Duodenal mucosa (tissue), 2 donors: ENCODE measurements around the gene NOTCH2.

Experiments
- H3K27ac ChIP-seq: one replicate; pipeline ENCODE4 v1.7.0; 2013; ENCODE audit warnings: low read depth, low read length
- H3K27me3 ChIP-seq, 2 donors: one replicate each; pipeline ENCODE4 v1.7.0; 2013; ENCODE audit warnings: low read length in 2 of 2, control low read depth in 1 of 2; ENCODE audit not compliant: insufficient read depth in 2 of 2, control insufficient read depth in 1 of 2
- H3K36me3 ChIP-seq, 2 donors: one replicate each; pipeline ENCODE4 v1.7.0; 2013; ENCODE audit warnings: low read length in 2 of 2, control low read depth in 1 of 2; ENCODE audit not compliant: insufficient read depth in 2 of 2, control insufficient read depth in 1 of 2
- H3K4me1 ChIP-seq, 2 donors: one replicate each; pipeline ENCODE4 v1.7.0; 2013; ENCODE audit warnings: low read length in 2 of 2, control low read depth in 1 of 2; ENCODE audit not compliant: insufficient read depth in 2 of 2, control insufficient read depth in 1 of 2
- H3K4me3 ChIP-seq, 2 donors: one replicate each; pipeline ENCODE4 v1.7.0; 2013; ENCODE audit warnings: low read length in 2 of 2, low read depth in 1 of 2
- H3K9ac ChIP-seq, 2 donors: one replicate each; pipeline ENCODE4 v1.7.0; 2013; ENCODE audit warnings: low read length in 2 of 2, low read depth in 1 of 2
- H3K9me3 ChIP-seq, 2 donors: one replicate each; pipeline ENCODE4 v1.7.0; 2013; ENCODE audit warnings: low read length in 2 of 2, control low read depth in 1 of 2; ENCODE audit not compliant: control insufficient read depth in 1 of 2

Gene NOTCH2

DNA sequence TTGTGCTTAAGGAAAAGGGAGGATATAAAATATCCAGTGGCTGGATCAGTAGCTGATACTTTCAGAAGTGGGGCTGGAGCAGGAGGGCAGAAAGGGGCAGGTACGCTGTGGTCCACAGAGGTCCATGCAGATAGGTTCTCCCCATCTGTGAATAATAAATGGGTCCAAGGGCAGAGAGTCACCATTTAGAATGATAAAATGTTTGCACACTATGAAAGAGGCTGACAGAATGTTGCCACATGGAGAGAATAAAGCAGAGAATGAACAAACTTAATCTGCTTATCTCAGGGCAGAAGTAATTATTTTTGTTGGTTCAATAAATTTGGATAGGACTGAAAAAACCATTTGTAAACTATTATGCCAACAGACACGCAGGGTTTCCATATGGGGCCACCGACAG lies 156.5 kb downstream of the NOTCH2 start:
- no peaks in the 10 kb centered on the region for H3K9me3 ChIP-seq
- no peak overlapping the region for H3K4me3 ChIP-seq
- no peak overlapping the region for H3K9ac ChIP-seq
- no peaks in the 10 kb centered on the region for H3K4me1 ChIP-seq
- H3K27me3 ChIP-seq = no peaks in the 10 kb centered on the region
- peaks cover 30 to 31% of the 10 kb centered on the region in 2 donors for H3K36me3 ChIP-seq
- H3K27ac ChIP-seq = no peak overlapping the region

DNA sequence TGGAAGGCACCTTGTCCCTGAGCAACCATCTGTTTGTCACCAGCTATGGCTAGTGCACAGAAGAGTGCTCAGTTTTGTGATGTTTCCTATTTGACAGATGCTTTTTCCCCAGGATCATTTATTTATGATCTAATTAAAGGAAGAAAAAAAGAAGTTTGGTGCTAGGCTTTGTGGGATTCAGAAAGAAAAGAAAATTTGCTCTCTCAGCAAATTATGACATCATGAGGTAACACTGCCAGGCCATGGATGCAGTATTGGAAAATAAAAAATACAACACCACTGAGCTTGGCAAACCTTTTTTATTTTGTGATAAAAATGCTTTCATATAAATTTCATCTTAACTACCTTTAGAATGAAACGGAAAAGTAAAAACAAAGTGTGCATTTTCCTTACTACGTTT lies 157.7 kb downstream of the NOTCH2 start:
- Histone ChIP-seq H3K4me1 (peaks cover 0 to 4% of the 10 kb centered on the region in 2 donors), H3K9me3 (no peaks in the 10 kb centered on the region), H3K27me3 (no peaks in the 10 kb centered on the region), H3K9ac (no peak overlapping the region), H3K36me3 (peaks cover 22 to 25% of the 10 kb centered on the region in 2 donors), H3K4me3 (no peak overlapping the region), H3K27ac (no peak overlapping the region)

DNA sequence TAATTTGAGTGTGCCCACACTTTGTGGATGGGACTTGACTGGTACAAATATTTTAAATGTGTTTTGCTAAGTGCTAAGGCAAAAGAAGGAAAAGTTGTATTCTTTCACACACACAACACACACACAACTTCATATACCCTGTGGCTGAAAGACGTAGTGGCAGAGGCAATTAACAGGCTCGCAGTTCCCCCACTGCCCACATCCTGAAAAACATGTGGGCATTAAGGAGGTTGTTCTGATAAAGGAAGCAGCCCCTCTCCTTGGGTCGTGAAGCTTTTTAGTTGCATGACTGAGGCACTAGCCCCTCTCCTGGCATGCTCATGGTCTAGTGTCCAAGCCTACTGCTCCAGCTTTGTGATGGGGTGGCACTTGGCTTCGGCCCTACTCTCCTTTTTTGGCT lies 158.8 kb downstream of the NOTCH2 start:
- Histone ChIP-seq H3K36me3 (peaks cover 13 to 14% of the 10 kb centered on the region in 2 donors), H3K4me3 (no peak overlapping the region), H3K27ac (no peak overlapping the region), H3K27me3 (no peaks in the 10 kb centered on the region), H3K4me1 (peaks cover 0 to 4% of the 10 kb centered on the region in 2 donors), H3K9ac (no peak overlapping the region), H3K9me3 (no peaks in the 10 kb centered on the region)

DNA sequence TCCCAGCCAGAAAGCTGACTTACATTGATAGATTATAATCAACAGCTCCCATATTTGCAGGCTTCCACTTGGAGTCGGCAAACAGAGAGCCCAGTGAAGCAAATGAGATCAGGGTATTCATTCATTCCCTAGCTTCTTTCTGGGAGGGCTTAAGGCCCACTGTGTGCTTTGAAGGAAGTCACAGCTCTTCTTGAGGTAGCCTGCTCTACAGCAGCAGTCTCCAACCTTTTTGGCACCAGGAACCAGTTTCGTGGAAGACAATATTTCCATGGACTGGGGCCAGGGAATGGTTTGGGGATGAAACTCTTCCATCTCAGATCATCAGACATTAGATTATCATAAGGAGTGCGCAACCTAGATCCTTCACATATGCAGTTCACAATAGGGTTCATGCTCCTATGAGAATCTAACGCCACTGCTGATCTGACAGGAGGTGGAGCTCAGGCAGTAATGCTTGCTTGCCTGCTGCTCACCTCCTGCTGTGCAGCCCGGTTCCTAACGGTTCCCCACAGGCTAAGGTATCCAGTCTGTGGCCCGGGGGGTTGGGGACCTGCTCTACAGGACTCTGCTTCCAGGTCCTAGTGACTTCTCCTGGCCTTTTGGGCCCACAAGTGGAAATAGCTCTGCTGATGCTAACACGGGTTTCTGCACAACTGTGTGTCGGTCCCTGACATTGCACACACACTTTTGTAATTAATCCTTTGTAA lies 159.4 kb downstream of the NOTCH2 start:
- H3K36me3 ChIP-seq = peaks cover 7 to 10% of the 10 kb centered on the region in 2 donors

DNA sequence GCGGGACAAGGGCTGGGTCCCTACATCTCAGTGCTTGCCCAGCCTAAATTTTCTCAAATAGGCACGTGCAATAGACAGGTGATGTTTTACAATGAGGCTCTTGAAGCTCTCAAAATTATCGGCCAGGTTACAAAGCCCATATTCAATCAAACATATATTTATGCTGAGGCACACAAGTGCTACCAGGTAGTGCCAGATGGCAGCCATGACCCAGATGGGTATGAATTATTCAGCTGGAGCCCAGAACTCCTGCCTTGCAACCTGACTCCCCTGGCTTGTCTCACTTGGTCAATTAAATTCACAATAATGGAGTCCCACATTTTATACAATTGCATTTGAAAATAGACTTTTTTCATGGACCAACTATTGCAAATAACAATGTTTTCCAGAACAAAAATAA lies 160.8 kb downstream of the NOTCH2 start:
- Histone ChIP-seq H3K27me3 (no peaks in the 10 kb centered on the region), H3K9me3 (peaks cover 0 to 13% of the 10 kb centered on the region in 2 donors), H3K27ac (no peak overlapping the region), H3K4me1 (peaks cover 0 to 4% of the 10 kb centered on the region in 2 donors), H3K36me3 (peaks cover 0 to under 1% of the 10 kb centered on the region in 2 donors), H3K4me3 (no peak overlapping the region), H3K9ac (no peak overlapping the region)

More for the DNA sequence above, 159.4 kb downstream of the NOTCH2 start:
- no peak overlapping the region for H3K27ac ChIP-seq
- H3K9me3 ChIP-seq = peaks cover 0 to 6% of the 10 kb centered on the region in 2 donors
- H3K4me3 ChIP-seq = no peak overlapping the region
- H3K9ac ChIP-seq = no peak overlapping the region
- H3K4me1 ChIP-seq = peaks cover 0 to 4% of the 10 kb centered on the region in 2 donors
- no peaks in the 10 kb centered on the region for H3K27me3 ChIP-seq

DNA sequence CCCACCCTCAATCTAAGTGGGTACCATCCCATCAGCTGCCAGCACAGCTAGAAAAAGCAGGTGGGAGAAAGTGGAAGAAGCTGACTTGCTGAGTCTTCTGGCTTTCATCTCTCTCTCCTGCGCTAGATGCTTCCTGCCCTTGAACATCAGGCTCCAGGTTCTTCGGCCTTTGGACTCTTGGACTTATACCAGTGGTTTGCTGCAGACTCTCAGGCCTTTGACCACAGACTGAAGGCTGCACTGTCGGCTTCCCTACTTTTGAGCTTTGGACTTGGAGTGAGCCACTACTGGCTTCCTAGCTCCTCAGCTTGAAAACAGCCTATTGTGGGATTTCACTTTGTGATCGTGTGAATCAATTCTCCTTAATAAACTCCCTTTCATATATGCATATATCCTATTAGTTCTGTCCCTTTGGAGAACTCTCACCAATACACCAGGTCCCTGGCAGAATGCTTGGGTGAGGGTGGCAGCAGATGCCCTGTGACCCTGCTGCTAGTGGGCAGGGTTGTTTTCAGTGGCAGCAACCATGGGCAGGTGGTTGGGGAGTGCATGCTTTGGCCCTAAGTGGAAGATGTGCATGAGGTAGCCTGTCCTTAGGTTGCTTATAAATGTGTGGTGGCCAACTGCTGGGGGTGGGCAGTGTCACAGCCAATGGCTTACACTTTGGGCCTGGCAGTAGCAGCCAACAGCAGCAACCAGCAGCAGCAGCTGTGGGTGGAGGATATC lies 162.4 kb downstream of the NOTCH2 start:
- H3K9ac ChIP-seq = no peak overlapping the region
- H3K9me3 ChIP-seq = peaks cover 0 to 13% of the 10 kb centered on the region in 2 donors
- H3K27ac ChIP-seq = no peak overlapping the region
- no peaks in the 10 kb centered on the region for H3K27me3 ChIP-seq
- H3K4me1 ChIP-seq = peaks cover 0 to 4% of the 10 kb centered on the region in 2 donors
- H3K4me3 ChIP-seq = no peak overlapping the region
- no peaks in the 10 kb centered on the region for H3K36me3 ChIP-seq

DNA sequence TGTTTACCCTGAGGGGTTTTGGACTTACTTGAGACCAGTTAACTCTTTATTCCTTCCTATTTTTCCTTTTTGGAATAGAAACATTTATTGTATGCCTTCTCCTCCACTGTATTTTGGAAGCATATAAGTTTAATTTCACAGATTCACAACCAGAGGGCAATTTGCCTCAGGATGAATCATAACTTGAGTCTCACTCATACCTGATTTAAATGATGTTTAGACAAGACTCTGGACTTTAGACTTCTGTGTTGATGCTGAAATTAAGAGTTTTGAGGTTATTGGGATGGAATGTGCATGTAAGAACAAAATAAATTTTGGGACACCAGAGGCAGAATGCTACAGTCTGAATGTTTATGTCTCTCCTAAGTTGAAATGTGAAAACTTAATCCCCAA lies 166.0 kb downstream of the NOTCH2 start:
- H3K4me3 ChIP-seq = no peak overlapping the region
- peaks cover 0 to 4% of the 10 kb centered on the region in 2 donors for H3K4me1 ChIP-seq
- no peaks in the 10 kb centered on the region for H3K27me3 ChIP-seq
- H3K27ac ChIP-seq = no peak overlapping the region
- no peaks in the 10 kb centered on the region for H3K36me3 ChIP-seq
- H3K9ac ChIP-seq = no peak overlapping the region
- H3K9me3 ChIP-seq = peaks cover 0 to 13% of the 10 kb centered on the region in 2 donors

DNA sequence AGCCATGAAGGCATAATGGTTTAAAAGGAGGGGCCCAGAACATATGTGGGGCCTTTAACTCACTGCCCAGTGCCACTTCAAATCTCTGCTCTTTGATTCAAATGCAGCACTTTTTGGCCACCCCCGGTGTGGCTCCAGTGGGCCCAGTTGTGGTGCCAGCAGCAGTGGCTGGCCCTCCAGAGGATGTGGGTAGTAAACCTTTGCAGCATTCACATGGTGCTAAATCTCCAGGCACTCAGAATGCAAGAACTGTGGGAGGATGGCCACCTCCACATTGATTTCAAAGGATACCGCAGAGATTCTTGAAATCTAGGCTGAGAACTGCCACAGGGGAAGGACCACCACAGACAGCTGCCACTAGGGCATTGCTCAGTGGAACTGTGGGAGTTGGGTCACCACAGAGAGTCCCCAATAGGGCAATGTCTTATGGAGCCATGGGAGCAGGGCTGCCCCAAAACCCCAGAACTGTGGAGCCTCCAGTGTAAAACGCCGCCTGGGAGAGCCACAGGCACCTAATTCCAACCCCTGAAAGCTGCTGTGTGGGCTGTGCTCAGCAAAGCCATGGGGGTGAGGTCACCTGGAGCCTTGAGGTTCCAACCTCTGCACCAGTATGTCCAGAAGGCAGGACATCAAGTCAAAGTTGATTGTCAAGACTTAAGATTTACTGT lies 166.6 kb downstream of the NOTCH2 start:
- H3K9ac ChIP-seq = no peak overlapping the region
- peaks cover 0 to 4% of the 10 kb centered on the region in 2 donors for H3K27me3 ChIP-seq
- no peak overlapping the region for H3K4me3 ChIP-seq
- H3K36me3 ChIP-seq = no peaks in the 10 kb centered on the region
- no peak overlapping the region for H3K27ac ChIP-seq
- H3K9me3 ChIP-seq = peaks cover 0 to 13% of the 10 kb centered on the region in 2 donors
- peaks cover 0 to 4% of the 10 kb centered on the region in 2 donors for H3K4me1 ChIP-seq

DNA sequence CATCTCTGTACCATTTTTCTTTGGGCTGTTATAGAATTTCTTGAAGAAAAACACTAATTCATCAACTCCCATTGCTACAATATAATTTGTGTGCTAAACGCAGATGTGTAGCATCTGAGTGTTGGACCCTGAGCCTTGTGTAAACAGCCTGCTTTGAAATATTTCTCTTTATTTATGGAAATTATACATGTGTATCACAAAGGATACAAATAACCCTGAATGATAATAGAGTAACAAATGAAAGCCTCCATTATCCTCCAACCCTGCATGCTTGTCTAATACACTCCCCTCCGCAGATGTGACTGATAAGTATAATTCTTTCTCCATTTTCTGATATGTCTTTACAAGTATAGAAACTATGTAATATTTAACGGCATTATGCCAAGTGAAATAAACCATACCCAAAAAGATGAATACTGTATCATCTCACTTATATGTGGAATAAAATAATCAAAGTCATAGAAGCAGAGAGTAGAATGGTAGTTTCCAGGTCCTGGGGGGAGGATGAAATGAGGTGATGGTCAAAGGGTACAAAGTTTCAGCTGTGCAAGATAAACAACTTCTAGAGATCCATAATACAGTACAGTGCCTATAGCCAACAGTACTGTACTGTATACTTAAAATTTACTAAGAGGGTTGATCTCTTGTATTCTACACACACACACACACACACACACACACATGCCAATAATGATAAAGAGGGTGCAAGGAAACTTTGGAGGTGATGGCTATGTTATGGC lies 170.3 kb downstream of the NOTCH2 start:
- no peaks in the 10 kb centered on the region for H3K36me3 ChIP-seq
- no peaks in the 10 kb centered on the region for H3K9me3 ChIP-seq
- no peak overlapping the region for H3K27ac ChIP-seq
- no peaks in the 10 kb centered on the region for H3K4me1 ChIP-seq
- no peak overlapping the region for H3K4me3 ChIP-seq
- no peak overlapping the region for H3K9ac ChIP-seq
- peaks cover 4 to 6% of the 10 kb centered on the region in 2 donors for H3K27me3 ChIP-seq
